Fibroblast of peridontal ligament (primary cell): ENCODE data around the gene ARID5A.

Experiments used
- DNase-seq: peaks from one replicate; pipeline ENCODE4 v3.0.0-alpha.2; 2010; ENCODE audit errors: extremely low read depth

The ARID5A gene

GRCh38 chr2:96528006-96528699, 8.4 kb upstream of the ARID5A start:
- DNase-seq: peak; percentile 39

GRCh38 chr2:96528700-96529375, 7.7 kb upstream of the ARID5A start:
- DNase-seq: no peak

- DNase-seq: no peak
Measured at GRCh38 chr2:96529376-96530143, 7.0 kb upstream of the ARID5A start.

- no peak for DNase-seq
Measured at GRCh38 chr2:96530144-96530430, 6.5 kb upstream of the ARID5A start.

- no peak for DNase-seq
Measured at GRCh38 chr2:96530474-96531357, 5.8 kb upstream of the ARID5A start.

GRCh38 chr2:96531366-96531765, 5.2 kb upstream of the ARID5A start:
- DNase-seq: no peak

- peak; percentile 100 for DNase-seq
Measured at GRCh38 chr2:96531872-96532505, 4.6 kb upstream of the ARID5A start.

GRCh38 chr2:96532641-96533291, 3.8 kb upstream of the ARID5A start:
- no peak for DNase-seq

GRCh38 chr2:96533292-96534073, 3.1 kb upstream of the ARID5A start:
- peak; percentile 95 for DNase-seq

GRCh38 chr2:96534141-96534540, 2.4 kb upstream of the ARID5A start:
- no peak for DNase-seq

GRCh38 chr2:96534701-96535181, 1.8 kb upstream of the ARID5A start:
- DNase-seq: no peak

GRCh38 chr2:96535331-96535730, 1.2 kb upstream of the ARID5A start:
- no peak for DNase-seq

- peak; percentile 38 for DNase-seq
Measured at GRCh38 chr2:96537066-96537733, 648 bp downstream of the ARID5A start.

- no peak for DNase-seq
Measured at GRCh38 chr2:96537734-96538486, 1.4 kb downstream of the ARID5A start.

- DNase-seq: no peak
Measured at GRCh38 chr2:96538487-96539214, 2.1 kb downstream of the ARID5A start.

- DNase-seq: no peak
Measured at GRCh38 chr2:96539215-96539920, 2.8 kb downstream of the ARID5A start.

GRCh38 chr2:96540136-96540535, 3.6 kb downstream of the ARID5A start:
- DNase-seq: no peak
